ENCODE measurements around the gene ZNF747.

ZNF747 gene

DNA sequence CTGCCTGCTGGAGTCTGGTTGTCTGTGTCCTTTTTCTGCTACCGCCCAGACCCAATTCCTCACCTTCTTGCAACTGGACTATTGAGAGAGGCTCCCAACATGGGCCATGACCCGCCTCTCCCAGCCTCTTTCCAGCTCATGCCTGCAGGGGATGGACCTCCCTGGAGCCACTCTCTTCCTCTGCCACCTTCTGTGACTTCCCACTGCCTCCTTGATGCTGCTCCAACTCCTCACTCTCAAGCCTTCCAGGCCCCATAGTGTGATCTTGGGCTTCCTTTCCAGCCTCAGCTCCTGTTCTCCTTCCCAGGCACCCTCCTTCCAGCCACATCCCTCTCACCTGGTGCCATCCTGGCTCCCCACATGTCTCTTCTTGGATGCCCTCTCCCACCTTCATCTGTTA is 19.4 kb downstream of the ZNF747 start:
- DNase-seq, result no peak

GRCh38 chr16:30511509-30511908 is 23.1 kb downstream of the ZNF747 start:
- DNase-seq, result no peak

- no peak for DNase-seq
Measured at GRCh38 chr16:30510376-30510938, 24.2 kb downstream of the ZNF747 start.

- no peak for DNase-seq
Measured at GRCh38 chr16:30509081-30509765, 25.4 kb downstream of the ZNF747 start.

GRCh38 chr16:30503403-30504296 is 31.0 kb downstream of the ZNF747 start:
- no peak for DNase-seq

GRCh38 chr16:30499284-30499683 is 35.4 kb downstream of the ZNF747 start:
- no peak for DNase-seq

DNA sequence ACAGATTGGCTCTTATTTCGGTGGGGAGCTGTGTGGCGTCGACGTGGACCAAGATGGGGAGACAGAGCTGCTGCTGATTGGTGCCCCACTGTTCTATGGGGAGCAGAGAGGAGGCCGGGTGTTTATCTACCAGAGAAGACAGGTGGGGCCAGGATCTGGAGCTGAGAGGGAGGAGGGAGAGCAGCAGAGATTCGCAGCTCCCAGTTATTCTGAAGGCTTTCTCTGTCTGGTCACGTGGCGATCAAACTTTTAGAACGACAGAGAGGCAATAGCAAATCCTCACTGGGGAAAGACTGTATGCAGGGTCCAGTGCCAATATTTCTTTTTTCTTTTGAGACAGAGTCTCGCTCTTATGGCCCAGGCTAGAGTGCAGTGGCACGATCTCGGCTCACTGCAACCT is 39.9 kb downstream of the ZNF747 start:
- no peak for DNase-seq

DNA sequence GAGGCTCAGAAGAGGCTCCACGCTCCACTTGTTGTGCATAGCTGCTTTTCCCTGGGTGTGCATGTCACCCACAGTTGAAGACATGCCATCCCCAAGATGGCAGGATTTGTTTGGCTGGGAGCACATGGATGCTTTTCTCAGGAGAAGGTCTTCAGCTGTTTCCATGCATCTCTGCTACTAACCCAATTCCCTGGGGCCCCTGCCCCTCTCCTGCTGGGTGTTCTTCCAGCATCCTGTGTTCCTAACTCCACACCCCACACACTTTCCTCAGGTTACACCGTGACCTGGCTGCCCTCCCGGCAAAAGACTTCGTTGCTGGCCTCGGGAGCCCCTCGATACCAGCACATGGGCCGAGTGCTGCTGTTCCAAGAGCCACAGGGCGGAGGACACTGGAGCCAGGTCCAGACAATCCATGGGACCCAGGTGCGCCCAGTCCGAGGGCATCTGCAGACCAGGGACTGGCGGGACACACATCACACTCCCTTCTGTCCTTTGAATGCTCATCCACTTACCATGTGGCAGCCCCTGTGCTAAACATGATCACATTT is 40.6 kb downstream of the ZNF747 start:
- DNase-seq, result no peak

DNA sequence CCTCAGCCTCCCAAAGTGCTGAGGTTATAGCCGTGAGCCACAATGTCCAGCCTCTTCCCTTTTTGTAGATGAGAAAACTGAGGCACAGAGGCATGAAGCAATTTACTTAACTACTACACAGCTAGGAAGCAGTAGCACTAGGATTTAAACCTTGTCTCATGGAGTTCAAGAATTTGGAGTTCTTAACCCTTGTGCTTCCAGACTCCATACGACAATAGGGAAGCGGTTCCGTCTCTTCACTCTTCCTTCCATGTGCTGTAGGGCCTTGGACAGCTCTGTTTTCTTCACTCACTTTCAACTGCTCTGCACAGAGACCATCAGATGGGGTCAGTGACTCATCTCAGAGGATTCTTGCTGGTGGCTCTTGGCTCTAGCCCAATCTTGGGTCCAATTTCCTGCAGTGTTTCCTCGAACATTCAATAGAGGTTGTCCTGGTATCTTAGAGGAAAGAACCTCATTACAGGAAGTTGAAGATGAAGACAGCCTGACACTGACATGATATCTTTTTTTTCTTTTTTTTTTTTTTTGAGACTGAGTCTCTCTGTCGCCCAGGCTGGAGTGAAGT is 42.8 kb downstream of the ZNF747 start:
- peak in 1 of 2 donors; percentile 17 for DNase-seq

GRCh38 chr16:30491229-30491628 is 43.4 kb downstream of the ZNF747 start:
- no peak for DNase-seq

DNA sequence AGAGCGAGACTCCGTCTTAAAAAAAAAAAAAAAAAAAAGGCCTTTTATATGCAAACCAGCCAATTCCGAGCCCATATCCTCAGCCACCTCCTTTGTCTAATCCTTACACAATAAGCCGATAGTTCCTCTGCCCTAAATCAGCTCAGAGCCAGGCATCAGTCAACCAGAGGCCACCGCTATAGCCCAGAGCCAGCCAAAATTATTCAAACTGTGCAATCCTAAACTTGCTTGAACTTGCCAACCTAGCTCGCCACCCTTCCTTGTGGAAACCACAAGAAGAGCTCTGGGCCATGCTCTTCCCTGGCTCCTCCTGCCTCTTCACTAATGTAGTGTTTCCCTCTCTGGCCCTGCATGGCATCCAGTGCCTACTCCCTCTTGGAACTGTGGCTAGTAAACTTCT is 44.4 kb downstream of the ZNF747 start:
- no peak for DNase-seq

DNA sequence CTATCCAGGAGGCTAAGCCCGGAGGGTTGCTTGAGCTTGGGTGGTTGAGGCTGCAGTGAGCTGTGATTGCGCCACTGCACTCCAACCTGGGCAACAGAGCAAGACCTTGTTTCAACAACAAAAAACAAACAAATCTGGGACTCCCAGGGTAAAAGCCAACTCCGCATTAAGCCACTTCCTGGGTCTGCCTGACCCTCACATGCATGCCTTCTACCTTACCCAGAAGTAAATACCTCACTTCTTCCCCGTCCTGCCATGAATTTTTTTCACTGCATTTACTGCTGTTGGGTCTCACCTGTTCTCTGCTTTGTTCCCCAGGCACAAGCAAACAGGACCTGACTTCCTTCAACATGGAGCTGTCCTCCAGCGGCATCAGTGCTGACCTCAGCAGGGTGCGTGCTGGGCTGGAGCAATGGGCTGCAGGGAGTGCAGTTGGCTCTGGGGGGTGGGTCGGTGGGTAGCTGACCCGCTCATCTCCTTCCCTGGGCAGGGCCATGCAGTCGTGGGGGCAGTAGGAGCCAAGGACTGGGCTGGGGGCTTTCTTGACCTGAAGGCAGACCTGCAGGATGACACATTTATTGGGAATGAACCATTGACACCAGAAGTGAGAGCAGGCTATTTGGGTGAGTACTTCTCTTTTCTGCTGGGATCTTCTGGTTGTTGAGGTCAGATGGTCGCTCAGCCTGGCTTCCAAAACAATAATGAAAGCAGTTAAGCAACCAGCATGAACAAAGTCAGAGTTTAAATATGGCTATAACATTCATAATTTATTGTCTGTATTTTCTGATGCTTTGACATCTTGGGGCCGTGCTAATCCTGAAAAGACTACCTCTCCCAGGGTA is 45.7 kb downstream of the ZNF747 start:
- no peak for DNase-seq

GRCh38 chr16:30485818-30486436 is 48.7 kb downstream of the ZNF747 start:
- no peak for DNase-seq

DNA sequence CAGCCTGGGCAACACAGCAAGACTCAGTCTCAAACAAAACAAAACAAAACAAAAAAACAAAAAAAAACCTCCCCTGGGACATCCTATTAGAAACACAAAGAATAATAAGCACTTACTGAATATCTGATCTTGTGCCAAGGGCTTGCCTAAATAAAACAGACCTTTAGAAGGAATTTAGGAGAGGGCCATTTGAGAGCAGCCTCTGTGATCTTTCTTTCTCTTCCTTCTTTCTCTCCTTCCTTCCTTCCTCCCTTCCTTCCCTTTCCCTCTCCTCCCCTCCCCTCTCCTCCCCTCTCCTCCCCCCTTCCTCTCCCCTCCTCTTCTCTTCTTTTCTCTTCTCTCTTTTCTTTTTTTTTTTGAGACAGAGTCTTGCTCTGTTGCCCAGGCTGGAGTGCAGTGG is 49.8 kb downstream of the ZNF747 start:
- no peak for DNase-seq

DNA sequence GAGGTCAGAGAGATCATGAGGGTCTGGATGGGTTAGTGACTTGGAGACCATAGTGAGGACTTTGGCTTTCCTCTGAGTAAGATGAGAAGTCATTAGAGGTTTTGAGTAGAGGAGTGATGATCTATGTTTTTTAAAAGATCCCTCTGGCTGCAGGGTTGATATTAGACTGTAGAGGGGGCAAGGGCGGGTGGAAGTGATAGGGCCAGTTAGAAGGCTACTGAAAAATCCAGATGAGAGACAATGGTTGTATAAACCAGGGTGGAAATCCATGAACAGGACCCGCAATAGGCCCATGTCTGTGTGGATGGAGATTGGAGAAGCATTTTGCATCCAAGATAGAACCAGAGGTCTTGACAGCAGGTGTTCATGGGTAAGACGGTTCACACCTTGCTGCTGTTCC is 52.3 kb downstream of the ZNF747 start:
- no peak for DNase-seq

DNA sequence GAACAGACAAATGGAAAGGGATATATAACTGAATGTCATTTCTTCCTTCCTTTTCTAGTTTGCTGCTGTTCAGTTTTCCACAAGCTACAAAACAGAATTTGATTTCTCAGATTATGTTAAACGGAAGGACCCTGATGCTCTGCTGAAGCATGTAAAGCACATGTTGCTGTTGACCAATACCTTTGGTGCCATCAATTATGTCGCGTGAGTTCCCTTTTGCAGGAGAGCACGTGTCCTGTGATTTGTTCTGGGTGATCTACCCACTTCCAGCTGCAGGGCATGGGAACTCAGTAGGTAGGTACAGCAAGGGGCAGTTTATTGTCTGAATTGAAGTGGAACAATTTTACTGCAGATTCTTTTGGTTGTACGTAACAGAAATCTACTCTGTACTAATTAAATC is 53.3 kb downstream of the ZNF747 start:
- DNase-seq, result no peak
